Stimulated activated CD4-positive, alpha-beta T cell treated with anti-CD3 and anti-CD28 coated beads, Interleukin-15, amount 100 ng/mL, for 48 hours (primary cell): ENCODE results near the gene KIF25.

Experiments
- DNase-seq, 2 donors: peaks; one replicate each; pipeline ENCODE4 v3.0.0-alpha.2; 2020; ENCODE audit warnings: low read depth in 2 of 2

Gene KIF25, protein sequence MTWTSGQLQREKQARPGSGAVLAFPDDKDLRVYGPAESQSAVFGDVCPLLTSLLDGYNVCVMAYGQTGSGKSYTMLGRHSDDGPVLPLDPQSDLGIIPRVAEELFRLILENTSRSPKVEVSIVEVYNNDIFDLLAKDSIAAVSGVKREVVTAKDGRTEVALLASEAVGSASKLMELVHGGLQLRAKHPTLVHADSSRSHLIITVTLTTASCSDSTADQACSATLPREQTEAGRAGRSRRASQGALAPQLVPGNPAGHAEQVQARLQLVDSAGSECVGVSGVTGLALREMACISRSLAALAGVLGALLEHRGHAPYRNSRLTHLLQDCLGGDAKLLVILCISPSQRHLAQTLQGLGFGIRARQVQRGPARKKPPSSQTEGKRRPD

DNA sequence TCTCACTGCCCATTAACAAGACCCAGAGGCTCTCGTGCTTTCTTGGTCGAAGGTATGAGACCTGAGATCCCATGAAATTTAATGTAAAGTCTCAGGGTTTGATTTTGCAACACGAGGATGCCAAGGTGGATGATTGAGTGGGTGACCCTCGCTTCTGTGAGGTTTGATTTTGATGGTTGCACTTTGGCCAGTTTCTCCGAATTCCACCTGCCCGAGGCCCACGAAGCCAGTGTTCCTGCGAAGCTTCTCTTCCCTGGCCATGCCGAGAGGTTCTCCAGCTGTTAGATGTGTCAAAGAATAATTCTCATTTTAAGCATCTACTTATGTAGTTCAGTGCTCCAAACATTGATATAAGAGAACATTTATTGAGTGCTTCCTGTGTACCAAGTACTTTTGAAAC, at the start of gene KIF25:
Gene KIF25 (plus strand): TSS at position 30 of the 400 bp plus-strand sequence. CDS start 31,915 bp downstream, outside the sequence.
- DNase-seq, result no peak

DNA sequence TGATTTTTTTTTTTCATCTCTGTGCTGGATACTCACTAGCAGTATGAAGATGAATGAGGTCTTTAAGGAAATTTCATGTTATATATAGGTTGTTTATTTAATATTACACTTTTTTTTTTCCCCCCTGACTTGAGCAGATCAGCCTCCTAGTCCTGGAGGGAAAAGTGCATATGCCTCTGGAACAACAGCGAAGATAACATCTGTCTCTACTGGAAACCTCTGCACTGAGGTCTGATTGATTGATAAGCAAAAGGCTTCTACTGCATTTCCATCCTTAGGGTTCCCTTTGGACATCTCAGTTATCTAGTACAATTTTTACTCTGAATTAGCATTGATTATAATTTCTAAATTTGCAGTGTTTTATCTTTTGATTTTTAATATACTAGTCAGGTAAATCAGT, 49.8 kb upstream of the KIF25 start:
- DNase-seq, result no peak

DNA sequence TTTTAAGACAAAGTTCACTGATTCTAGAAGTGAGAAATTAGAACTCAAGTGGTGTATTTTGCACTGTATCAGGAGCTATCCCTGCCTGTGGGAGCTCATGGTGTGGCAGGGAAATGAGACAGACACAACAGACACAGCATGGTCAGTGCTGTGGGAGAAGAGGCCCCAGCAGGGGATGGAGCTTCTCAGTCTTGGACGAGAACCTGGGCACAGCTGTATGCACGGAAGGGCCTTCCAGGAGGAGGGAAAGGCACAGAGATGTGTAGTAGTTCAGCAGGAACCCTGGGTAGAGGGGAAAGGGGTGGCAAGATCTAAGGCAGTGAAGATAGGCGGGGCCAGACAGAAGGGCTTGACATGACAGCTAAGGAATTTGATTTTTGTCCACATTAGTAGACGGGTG, 48.8 kb upstream of the KIF25 start:
- DNase-seq, result no peak

DNA sequence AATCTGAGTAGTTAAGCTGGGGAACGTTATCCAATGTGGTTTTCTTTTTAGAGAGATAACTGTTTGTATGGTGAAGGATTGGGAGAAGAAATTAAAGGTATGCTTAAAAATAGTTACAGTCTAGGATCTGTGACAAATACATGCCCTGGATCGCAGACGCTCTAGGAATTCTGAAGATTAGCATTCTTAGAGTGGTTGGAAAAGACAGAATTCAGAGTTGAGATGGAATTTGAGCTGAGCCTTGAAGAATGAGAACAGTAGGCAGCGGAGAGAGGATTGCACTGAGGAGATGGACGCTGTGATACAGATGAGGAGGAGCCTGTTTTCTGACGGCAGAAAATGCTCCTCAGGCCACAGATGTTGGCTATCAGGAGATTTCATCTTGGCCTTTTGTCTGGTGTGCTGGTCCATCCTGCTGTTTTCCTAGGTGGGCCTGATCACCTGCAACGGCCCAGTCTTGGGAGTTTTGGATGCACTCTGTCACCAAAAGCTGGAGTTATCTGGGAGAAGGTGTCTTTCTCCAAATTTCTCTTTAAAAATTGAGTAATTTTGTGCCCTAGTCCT, 48.3 kb upstream of the KIF25 start:
- DNase-seq, result no peak

DNA sequence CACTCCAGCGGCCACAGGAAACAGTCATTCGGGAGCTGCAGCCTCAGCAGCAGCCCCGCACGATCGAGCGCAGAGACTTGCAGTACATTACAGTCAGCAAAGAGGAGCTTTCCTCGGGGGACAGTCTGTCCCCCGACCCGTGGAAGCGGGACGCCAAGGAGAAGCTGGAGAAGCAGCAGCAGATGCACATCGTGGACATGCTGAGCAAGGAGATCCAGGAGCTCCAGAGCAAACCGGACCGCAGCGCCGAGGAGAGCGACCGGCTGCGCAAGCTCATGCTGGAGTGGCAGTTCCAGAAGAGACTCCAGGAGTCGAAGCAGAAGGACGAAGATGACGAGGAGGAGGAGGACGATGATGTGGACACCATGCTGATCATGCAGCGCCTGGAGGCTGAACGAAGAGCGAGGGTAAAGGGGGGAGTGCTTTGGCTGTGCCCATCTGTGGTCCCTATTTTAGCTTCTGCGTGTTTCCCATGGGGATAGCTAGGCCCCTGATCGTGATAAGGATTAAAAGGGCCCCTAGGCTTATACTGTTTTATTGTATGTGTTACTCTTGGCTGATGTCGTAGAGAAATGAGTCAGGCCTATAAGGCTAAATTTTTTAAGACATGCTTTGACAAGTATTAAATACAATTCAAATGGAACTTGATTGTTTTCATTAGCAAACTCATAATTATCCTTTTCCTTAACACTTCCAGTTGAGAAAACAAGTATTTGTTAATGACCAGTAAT, 45.5 kb upstream of the KIF25 start:
- no peak for DNase-seq

DNA sequence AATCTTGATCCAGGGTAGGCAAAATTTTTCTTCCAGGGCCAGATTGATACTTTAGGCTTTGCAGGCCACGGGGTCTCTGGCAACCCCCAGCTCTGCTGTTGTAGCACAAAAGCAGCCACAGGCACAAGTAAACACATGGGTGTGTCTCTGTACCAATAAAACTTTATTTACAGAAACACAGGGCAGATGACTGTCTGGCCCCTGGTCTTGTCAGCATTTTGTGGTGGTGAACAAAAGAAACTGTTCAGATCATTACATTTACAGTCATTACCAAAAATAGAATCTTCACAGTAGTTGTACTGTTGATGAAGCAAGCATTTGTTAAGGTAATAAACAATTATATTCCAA, 45.0 kb upstream of the KIF25 start:
- no peak for DNase-seq

DNA sequence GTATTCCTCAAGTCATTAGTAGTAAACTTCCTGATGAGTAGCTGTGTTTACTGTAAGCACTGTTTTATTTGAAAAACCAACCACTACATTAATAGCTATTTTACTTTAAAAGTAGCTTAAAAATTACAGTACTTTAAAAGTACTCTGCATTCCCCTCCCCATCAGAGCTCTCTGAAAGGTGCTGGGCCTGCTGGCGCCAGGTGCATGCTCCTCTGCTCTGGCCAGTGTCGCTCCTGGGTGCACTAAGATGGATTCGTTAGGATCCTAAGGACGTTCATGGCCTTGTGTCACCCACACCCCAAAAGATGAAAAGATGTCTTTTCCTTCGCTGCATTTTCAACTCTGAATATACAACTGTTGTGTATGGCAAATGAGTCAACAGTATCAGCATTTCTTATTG, 43.9 kb upstream of the KIF25 start:
- DNase-seq, result no peak

DNA sequence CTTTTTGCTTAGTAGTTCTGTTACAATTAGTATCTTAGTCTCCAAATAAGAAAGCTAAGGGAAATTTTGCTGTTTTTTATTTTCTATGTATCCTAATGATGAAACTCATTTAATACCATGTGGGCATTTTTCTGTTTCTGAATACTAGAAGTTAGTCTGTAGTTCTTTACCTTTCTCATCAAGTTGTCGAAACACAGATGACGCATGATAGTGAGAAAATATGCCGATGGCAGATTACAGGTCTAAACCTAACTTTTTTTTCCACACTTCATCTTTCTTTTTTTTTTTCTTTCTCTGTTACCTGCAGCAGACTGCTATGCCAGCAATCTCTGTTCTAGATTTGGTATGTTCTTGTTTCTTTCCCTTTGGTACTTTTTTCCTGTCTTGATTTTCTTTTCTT, 43.3 kb upstream of the KIF25 start:
- DNase-seq, result no peak

DNA sequence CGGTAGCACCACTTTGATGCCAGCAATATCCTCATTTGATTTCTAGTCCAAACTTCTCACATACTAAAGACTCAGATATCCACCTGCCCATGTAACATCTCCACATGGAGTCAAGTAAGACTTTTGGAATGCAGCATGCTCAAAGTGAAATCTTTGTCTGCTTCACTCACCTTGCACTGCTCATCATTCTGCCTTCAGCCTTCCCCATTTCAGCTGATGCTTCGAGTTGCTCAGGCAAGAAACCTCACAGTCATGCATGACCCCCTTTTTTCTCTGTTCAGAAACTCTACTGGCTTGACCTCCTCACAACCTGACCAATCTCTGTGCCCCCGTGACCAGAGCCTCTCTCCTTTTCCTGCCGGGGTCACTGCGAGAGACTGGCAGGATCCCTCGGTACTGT, 41.0 kb upstream of the KIF25 start:
- DNase-seq, result no peak

DNA sequence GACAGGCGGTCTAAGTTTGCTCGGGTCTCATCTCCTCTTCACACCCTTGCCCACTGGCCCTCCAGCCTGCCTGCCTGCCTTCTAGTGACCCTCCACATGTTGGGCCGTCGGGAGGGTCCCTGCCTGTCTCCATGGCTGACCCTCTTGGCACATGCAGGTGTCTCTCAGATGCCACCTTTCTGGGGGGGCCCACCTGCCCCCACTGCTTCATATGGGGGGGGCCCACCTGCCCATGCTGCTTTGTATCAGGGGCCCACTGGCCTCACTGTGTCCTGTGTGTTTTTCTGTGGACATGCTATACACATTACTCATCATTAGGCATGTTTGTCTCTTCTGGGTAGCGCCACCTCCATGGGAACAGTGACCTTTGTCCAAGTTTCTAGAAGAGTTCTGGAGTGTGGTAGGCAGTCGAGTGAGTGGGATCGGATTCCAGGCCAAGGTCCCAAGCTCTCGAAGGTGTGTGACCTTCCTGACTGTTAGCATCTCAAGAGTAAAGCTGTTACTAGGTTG, 40.4 kb upstream of the KIF25 start:
- DNase-seq, result no peak

DNA sequence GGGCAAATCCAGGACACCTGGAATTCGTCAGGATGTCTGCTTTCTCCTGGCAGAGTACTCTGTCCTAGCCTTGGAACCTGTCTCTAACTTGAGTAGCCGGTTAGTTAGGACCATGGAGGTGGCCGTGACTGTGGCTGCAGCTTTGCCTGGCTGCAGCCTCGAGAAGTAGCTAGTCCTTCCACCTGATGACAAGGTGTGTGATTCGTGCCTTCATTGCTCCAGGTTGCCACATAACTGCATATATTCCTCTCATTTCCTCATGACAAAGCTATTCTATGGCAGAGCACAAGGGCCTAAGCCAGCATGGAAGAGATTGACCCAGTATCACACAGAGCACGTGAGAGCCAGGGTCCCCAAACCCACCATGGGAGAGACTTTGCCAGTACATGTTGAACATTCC, 39.8 kb upstream of the KIF25 start:
- DNase-seq, result no peak

DNA sequence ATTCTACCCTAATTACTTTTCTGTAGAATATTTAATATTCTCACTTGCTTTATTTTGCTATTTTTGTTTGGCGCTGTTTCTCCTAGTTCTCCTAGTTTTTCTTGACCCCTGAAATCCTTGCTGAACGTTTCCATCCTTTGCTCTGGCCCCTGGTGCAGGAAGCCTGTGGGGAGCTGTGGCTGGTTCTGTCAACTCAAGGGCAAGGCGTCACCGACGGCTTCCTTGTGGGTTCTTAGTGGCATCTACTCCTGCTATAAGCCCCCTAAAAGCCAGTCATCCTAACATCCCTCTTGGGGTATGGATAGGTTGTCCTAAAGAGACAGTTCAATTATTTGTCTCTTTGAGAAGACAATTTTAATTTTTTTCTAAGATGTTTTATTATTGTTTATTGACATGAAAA, 36.9 kb upstream of the KIF25 start:
- DNase-seq, result no peak

DNA sequence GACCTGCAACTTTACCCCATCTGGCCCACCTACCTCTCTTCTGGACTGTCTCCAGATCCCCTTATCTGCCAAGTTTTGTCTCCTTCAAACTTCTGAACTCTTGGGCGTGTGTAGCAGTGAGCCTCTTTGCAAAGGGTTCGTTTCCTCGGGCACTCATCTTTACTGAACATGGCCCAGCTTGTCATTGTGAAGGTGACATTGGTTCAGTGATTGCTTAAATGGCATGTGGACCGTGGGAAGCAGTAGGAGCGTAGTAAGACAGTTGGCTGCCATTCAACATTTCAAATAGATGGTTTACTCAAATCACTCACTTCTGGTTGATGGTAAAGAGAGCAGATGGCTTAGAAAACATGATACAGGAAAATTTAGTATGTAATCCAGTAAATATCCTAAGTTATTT, 34.8 kb upstream of the KIF25 start:
- no peak for DNase-seq

DNA sequence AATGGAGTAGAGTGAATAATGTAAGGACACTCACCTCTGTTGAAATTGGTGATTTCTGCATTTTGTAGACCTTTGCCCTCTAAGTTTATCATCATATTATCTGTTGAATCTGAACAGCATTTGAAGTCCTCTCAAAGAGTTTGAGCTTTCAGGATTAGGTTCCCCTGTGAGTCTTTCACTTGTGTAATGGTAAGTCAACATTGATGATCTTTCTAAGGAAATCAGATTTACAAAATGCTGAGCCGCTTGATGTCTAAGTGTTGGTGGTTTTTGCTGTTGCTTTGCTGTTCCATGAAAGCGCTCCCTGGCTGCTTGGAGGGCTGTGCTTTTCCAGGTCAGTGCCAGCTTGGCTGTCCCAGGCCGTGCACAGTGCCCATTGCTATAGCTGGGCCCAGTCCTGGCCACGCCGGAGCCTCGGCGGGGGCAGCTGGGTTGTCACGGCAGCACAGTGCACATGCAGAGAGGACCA, 33.8 kb upstream of the KIF25 start:
- DNase-seq, result no peak

DNA sequence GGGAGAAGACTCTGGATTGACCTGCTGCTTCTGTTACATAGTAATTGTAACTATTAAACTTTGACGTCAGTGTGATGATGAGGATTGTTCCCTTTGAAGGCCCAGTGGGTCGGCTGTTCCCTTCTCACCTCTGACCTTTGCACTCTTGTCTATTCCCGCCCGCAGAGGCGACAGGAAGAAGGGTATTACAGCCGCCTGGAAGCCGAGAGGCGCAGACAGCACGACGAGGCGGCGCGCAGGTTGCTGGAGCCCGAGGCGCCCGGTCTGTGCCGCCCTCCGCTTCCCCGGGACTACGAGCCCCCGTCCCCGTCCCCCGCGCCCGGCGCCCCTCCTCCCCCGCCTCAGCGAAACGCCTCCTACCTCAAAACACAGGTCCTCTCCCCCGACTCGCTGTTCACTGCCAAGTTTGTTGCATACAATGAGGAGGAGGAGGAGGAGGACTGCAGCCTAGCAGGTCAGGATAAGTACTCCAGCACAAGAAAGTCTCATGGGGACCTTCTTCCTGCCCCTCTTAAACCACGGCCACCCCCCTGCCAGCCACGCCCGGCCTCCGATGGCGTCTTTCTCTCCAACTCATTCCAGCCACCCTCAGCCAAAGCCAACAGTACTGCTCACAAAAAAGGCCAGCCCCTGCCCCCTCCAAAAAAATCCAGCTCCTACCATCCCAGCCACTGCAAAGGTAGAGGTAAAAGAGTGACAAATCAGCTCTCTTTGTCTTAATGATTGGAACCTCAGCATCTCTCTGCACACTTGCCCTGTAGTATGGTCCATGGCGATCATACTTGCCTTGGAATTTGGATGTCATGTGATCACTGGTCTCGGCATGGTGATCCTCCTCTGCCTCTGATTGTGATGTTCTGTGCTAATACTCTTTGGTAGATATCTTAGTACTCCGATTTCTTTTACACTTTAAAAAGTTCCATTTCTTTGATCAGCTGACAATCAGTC, 31.6 kb upstream of the KIF25 start:
- DNase-seq, result no peak

DNA sequence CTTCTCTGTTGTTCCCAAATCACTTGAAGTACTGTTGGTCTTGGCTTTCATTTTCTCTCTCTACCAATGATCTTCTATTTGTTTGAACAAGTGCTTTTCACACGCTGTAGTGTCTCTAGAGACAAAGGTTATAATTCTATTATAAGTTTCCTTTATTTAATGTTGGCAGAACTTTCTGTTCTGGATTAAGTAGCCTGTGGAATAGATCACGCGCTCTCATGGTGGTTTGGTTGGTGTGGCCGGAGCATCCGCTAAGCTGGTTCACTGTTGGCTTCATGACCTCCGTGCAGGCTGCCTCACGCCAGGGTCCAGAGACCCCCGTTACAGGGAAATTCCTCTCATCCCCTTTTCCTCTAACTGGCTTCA, 30.9 kb upstream of the KIF25 start:
- DNase-seq, result no peak

DNA sequence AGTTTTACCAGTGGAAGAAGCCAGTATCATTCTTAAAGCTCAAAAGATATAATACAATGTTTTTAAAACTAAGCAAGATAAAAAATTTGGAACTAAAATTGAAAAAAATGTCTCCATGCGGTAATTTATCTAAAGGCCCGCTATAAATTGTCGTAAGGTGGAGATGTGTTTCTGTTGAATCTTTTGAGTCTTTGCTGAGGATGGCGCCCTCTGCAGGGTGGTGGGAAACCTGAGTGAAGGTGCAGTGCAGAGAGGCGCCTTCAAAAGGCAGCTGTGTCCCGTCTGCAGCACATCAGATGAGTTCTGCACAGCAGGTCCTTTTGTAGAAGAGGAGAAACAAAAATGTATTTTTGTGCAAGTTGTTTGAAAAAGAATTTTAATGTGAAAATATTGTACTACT, 29.4 kb upstream of the KIF25 start:
- peak in 1 of 2 donors; percentile 23 for DNase-seq

DNA sequence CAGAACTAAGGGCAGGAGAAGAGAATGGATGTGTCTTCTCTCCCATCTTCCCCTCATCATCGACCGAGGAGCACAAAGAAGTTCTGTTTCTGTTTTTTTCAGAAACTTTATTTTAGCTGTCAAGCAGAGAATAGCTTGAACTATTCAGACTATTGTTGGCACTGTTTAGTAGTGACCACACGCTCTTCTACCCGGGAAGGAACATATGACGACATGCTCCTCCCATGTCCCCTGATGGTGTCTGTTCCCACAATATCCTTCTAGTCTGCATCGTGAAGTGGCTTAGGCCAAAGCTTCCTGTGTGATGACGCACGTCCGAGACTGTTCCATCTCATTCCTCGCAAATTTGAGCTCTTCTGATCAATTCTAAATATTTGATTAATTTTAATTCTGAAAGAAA, 27.2 kb upstream of the KIF25 start:
- DNase-seq, result no peak

DNA sequence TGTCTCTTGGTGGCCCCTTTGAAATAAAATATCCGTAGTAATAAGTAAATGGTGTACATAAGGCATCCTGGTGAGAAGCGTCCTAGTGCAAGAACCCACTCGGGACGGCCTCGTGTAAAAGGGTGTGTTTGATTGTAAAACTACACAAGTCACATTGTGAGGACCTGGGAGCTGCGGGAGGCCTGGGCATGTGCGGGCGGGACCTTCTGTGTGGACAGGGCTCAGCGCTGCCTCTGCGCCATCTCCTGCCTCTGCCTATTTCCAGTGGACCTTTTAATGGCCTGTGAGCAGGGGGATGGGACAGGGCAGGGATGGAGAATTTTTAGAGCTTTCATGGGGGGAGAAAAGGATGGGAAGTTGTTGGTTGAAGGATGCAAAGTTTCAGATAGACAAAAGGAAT, 25.3 kb upstream of the KIF25 start:
- no peak for DNase-seq

DNA sequence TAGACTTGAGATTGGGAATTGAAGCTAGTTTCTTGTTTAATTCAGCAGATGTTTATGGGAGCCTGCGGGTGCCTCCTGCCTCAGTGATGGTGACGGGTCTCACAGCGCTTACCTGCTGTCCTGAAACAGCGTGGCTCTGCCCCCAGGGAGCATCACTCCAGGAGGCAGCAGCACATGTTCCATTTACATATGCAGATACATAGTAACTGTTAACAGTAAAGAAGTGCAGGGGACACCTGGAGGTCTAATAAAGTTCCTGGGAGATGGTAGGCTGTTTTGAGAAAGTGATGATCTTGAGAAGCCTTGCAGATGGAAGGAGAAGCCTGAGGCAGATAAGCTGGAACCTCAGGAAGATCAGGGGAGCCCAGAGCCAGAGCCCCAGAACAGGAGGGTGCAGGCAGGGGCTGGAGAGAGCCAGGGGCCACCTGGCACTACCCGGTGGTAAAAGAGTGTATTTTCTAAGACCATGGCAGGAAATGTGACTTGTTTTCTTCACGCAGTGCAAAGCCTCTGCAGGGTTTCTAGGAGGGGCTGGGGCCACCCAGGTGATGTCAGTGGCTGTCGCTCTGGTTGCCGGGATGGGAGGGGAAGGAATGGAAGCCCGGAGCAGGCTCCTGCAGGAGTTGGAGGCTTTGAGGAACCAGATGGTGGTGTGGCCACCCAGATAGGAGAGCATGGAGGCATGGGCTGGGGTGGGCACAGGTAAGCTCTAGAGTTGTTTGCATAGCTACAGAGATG, 24.2 kb upstream of the KIF25 start:
- no peak for DNase-seq
